GM19455 (cell line): ENCODE data around the gene SLC25A10.
"Not testable (repeated sequence)": the region's sequence is repeated elsewhere in the genome, so short reads cannot be mapped to it uniquely, and the experiment has no call there.

Experiments
- ATAC-seq: cut with Tn5 transposase; IDR thresholded peaks from one replicate; pipeline ENCODE4 v1.9.1; 2021; ENCODE audit not compliant: unreplicated experiment

The SLC25A10 gene

DNA sequence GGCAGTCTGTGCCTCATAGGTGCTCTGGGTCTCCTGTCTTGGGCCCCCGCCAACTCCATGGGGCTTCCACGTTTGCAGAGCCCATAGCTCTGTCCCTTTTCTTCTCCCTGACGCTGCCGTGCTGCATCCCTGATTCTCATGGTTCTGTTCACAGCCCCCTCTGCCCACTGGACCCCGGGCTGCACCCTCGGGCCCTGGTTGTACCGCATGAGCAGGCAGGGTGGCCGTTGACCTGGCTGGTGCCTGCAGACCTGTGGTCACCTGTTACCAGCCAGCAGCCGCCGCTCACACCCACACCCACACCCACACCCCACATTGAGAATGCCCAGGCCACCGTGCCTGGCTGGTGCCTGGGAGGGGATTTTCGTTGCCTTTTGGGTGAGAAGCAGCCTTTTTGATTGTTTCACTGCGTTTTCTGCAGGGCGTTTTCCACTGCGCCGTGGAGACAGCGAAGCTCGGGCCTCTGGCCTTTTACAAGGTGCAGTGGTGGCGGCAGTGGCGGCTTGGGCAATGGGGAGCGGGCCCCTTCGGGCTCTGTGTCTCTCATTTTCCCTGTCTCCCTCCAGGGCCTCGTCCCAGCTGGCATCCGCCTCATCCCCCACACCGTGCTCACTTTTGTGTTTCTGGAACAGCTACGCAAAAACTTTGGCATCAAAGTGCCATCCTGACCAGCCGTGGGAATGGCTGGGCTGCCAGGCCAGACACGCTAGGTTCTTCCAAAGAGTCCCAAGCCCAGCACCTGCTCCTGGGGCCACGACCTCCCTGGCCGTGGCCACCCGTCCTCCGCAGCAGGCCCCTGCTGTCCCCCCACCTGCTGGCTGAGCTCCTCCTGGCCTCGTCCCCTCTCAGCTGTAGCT lies 7.6 kb downstream of the SLC25A10 start:
- ATAC-seq, result no peak

DNA sequence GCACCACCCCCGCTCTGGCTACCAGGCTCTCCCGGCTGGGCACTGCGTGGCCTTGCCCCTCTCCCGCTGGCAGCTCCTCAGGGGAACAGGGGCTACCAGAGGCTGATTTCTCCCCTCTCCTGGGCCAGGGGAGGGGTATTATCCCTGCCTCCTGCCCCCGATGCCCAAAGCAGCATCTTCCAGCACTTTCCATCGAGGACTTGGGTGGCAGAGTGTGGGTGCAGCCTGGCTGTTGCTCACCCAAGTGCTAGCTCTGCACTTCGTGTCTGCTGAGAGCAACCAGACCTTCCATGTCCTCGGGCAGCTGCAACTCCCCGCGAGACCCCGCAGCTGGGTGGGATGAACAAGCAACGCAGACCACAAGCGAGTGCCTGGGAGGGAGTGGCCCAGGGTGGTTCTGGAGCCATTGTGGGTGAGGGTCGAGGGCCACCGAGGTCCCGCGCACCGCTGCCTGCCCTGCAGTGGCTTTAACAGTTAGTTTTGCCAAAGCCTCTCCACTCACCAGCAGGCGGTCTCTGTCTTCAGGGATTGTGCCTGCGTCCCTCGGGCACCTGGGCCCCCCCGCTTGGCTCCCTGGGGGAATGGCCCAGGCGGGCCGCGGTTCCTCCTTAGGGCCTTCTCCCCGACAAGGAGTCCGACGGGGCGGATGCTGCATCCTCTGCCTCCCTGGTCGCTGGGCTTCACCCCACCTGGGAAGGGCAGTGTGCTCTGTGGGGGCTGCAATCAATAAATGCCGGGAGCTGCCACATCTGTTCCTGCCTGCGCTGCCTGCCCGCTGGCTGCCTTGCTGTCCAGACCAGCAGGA lies 8.4 kb downstream of the SLC25A10 start:
- no peak for ATAC-seq

DNA sequence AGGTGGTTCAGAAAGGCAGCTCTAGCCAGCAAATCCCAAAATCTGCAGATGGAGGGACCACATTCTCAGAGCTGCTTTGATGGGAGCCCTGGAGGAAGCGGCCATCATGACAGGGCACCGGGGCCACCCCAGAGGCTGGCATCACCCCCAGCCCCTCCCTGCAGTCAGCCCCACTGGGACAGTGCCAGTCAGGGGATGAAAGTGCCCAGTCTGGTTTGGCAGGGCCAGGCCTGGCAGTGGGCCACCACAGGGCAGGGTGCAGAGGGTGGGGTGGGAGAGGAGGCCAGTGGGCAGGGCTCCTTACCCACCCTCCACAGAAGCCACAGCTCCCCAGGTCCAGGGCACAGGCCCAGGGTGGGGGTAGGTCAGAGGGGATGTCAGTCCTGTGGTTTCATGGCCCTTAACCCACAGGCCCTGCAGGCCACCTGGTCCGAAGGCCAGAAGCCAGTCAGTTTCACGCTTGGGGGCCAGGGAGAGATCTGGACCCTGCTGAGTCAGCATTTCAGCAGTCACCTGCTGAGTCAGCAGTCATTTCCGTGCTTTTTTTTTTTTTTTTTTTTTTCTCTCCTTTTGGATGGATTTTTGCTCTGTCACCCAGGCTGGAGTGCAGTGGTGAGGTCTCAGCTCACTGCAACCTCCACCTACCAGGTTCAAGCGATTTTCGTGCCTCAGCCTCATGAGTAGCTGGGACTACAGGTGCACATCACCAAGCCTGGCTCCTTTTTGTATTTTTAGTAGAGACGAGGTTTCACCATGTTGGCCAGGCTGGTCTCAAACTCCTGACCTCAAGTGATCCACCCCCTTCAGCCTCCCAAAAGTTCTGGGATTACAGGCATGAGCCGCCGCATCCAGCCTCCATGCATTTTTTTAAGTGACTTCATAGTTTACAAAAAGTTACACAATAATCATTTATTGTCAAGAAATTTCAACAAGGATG lies 10.4 kb downstream of the SLC25A10 start:
- ATAC-seq, result no peak

DNA sequence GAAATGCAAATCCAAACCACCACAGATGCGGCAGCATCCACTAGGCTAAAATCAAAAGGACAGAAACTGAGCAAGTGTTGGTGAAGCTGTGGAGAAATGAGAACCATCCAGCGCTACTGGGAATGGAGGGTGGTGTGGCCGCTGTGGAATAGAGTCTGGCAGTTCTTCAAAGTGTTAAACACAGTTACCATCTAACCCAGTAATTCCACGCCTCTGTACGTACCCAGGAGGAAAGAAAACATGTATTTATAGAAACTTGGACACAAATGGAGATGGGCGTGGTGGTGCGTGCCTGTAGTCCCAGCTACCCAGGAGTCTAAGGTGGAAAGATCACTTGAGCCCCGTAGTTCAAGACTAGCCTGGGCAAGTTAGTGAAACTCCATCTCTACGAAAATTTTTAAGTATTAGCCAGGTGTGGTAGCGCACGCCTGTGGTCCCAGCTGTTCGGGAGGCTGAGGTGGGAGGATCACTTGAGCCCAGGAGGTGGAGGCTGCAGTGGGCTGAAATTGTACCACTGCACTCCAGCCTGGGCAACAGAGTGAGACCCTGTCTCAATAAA lies 11.6 kb downstream of the SLC25A10 start:
- ATAC-seq, result no peak

DNA sequence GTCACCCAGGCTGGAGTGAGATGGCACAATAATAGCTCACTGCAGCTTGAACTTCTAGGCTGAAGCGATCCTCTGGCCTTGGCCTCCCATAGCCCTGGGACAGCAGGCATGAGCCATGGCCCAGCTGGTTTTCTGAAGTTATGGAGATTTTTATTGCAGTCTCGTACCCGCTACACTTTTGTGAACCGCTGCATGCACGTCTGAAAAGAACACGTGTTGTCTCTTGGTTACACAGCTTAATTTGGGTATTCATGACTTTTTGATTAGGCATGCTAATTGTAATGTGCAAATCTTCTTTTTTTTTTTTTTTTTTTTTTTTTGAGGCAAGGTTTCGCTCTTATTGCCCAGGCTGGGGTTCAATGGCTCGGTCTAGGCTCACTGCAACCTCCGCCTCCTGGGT lies 13.4 kb downstream of the SLC25A10 start:
- no peak for ATAC-seq

DNA sequence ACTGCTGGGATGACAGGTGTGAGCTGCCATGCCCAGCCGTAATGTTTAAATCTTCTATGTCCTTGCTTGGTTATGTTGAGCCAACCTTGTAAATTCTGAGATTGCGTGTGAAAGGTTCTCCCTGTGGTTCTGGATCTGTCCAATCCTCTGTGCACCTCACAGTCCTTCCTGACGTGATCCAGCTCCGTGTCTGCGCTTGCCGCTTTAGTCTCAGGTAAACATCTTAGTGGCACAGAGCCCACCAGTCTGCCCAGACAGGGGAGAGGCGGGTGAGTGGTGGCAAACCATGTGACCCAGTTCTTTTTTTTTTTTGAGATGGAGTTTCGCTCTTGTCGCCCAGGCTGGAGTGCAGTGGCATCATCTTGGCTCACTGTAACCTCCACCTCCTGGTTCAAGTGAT lies 13.9 kb downstream of the SLC25A10 start:
- no peak for ATAC-seq

- ATAC-seq, result no peak
These were observed 15.4 kb downstream of the SLC25A10 start for GRCh38 chr17:81727324-81728031.

- no peak for ATAC-seq
These were observed 21.7 kb downstream of the SLC25A10 start for GRCh38 chr17:81733507-81734404.

DNA sequence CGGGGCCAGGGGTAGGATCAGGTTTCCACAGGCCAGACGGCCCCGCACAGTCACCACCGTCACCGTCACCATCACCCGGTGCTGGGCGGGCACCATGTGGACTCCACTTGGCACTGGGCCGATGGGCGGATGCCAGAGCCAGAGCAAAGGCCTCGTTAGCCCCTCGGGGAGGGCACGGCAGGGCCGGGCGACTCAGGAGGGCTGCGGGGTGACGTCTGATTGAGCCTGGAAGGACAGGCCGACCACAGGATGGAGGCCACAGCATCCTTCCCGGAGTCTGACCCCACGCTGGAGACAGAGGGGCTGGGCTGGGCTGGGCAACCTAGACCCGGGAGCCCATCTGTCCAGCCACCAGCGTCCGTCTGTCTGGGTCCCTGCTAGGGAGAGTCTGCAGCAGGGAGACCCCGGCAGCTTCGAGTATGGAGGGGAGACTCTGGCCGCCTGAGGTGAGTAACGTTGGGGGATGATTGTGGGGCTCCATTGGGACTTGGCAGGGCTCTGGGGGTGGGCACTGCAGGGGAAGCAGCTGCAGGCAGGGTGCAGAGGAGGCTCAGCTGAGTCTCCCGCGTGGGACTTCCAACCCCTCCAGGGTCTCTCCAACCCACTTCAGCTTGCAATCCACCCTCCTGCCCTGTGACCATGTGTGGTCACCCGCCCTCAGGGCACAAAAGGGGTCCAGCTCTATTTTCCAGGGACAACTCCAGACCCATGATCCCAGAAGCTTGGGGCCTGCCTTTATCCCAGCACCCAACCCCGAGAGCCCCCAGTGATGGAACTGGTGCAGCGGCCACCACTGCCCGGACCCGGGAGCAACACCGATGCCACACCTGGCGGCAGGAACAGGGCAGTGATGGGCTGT lies 22.6 kb downstream of the SLC25A10 start:
- no peak for ATAC-seq

GRCh38 chr17:81735264-81736102 lies 23.4 kb downstream of the SLC25A10 start:
- ATAC-seq, result no peak

DNA sequence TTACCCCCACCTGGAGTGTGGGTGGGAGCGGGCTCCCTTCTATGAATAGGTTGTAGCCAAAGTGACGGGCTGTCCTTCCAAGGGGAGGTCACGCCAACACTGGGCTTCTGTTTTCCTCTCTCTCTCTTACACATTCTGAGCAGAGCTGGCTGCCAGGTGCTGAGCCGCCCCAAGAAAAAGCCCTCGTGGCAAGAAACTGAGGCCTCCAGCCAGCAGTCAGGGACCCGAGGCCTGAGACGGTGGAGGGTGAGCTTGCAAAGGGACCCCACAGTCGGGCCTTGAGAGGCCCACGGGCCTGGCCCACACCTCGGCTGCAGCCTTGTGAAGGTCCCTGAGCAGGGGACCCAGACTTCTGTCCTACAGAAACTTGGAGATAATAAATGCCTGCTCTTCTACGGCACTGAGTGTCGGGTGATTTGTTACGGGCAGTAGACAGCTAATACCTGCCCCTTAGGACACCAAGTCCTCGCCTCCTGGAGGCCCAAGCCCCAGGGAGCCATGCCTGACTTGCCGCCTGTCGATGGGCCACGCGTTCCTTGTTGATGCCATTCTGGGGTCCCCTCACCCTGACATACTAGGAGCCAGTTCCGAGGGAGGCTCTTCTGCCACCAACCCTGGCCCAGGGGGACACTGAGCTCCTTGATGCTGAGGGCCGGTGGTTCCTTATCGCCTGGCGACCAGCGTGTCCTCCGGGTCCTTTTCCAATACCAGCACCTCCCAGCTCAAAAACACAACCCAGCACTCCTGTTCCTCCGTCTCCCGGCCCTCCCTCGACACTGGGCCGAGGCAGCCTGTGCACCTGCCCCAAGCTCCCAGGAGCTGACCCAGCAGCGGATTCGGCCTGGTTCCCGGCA lies 26.1 kb downstream of the SLC25A10 start:
- no peak for ATAC-seq

DNA sequence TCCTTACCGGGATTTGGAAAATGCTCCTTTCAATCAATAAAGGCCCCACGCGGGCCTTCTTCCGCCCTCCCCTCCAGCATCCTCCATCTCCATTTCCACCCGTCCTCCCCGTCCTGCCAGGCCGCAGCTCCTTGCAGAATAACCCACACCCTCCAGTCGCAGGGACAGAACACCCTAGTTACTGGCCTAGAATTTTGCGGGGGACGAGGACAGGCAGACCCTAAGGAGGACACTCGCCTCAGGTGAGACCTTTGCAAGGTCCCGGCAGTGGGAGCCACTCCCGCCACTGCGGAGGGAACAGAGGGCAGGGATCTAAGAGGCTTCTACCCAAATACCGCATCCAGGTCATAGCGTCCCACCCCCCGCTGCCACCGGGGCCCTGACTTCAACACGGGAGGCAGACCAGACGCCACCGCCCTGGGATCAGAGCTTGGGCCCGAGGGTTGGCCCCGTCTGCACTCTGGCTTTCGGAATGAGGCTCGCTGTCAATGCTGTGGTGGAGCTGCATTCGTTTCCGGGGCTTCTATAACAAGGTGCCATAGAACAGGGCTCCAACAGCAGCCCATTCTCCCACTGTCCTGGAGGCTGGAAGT lies 26.8 kb downstream of the SLC25A10 start:
- ATAC-seq, result no peak

DNA sequence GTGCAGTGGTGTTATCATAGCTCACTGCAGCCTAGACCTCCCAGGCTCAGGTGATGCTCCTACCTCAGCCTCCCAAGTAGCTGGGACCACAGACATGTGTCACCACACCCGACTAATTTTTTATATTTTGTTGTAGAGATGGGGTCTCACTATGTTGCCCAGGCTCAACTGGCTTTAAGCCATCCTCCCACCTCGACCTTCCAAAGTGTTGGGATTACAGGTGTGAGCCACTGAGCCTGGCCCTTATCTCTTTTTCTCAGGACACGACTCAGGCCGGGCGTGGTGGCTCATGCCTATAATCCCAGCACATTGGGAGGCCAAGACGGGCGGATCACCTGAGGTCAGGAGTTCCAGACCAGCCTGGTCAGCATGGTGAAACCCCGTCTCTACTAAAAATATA lies 27.5 kb downstream of the SLC25A10 start:
- not testable (repeated sequence) for ATAC-seq

DNA sequence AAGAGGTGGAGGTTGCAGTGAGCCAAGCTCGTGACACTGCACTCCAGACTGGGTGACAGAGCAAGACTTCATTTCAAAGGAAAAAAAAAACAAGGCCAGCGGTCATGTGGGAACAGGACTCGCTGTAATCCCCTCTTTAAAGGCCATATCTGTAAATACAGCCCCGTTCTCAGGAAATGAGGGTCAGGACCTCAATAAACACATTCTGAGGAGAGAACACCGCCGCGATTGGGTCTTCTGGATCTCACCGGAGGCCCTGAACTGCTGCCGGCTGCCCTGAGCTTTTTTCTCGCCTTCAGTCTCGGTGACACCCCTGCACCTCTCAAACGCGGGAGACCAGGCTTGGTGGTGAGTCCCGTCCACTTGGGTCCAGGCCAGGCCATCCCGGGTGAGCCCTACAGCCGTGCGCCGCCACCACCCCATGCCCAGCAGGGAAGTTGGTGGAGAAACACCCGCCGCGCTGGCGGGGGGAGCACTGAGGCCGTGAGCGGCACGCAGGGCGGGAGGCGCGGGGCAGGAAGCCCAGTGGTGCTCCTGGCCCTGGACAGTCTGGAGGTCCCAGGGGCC lies 28.4 kb downstream of the SLC25A10 start:
- no peak for ATAC-seq

DNA sequence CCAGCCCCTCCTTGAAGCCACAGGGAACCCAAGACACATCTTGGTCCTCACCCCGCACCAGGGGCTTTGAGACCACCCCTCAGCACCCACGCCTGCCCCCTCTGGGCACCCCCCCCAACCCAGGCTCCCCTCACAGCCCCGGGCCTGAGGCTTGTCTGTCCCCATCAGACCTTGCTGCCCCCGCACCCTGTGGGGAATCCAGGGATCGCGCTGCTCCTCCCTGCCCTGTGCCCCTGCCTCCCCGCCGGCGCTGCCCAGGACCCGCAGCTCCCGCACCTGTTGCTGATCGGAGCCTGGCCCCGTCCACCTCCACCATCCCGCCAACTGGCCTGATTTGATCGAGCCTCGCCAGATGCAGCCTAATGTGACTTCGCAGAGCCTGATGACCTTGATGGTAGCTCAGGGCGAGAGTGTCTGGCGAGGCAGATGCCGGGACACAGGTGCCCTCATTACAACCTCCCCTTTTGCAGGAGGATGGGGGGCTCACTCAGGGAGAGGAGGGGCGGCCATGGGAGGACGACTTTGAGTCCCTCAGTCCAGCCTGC lies 29.0 kb downstream of the SLC25A10 start:
- ATAC-seq, result no peak
